Activated T-helper 2 cell treated with anti-CD3 and anti-CD28 coated beads, Interferon-gamma antibody, Interleukin-2, Interleukin-4, amounts not matched to agents 10 μg/mL and 5 μg/mL and 100 μg/mL, durations not matched to agents 14 hours and 24 hours and 36 hours (primary cell): ENCODE measurements around the gene ACTL9. TPM values are rescaled to one million over a fixed set of nuclear protein-coding genes. Genes with fewer than 3 reads are reported as not detected.

ENCODE experiments used
- DNase-seq: peaks from one replicate; pipeline ENCODE4 v3.0.0; 2021; ENCODE audit warnings: low spot score
- H3K27ac Mint-ChIP-seq: one replicate; pipeline ENCODE4 v1.8.0; 2021; ENCODE audit warnings: mixed read lengths
- H3K27me3 Mint-ChIP-seq: one replicate; pipeline ENCODE4 v1.8.0; 2021; ENCODE audit warnings: low read depth, mixed read lengths
- H3K36me3 Mint-ChIP-seq: one replicate; pipeline ENCODE4 v1.8.0; 2021; ENCODE audit warnings: low read depth, mixed read lengths
- H3K4me1 Mint-ChIP-seq: one replicate; pipeline ENCODE4 v1.8.0; 2021; ENCODE audit warnings: low read depth, mixed read lengths
- H3K4me3 Mint-ChIP-seq: one replicate; pipeline ENCODE4 v1.8.0; 2021; ENCODE audit warnings: low read depth, mild to moderate bottlenecking, moderate library complexity, mixed read lengths
- H3K9me3 Mint-ChIP-seq: one replicate; pipeline ENCODE4 v1.8.0; 2021; ENCODE audit warnings: mixed read lengths
- intact Hi-C: fragments of 100-400 bp; cut with micrococcal nuclease; formaldehyde crosslinking; loops from one replicate; pipeline ENCODE4 v1.15.1; 2023
- total RNA-seq: library from RNA; stranded (reverse); gene quantifications from 2 replicates; pipeline ENCODE4 v1.2.3, GENCODE V29; 2022

ACTL9 gene
- total RNA-seq, 1 donor from 2014 or later: not detected

GRCh38 chr19:8654591-8655339, 43.8 kb downstream of the ACTL9 start:
- intact Hi-C loops: loop anchor here (1.0 kb wide), 1 partner anchor 40 kb away; no protein-coding TSS in a partner anchor
- no peak overlapping the region for H3K4me3 Mint-ChIP-seq

GRCh38 chr19:8648240-8648639, 50.4 kb downstream of the ACTL9 start:
- peaks cover 2% of the 10 kb centered on the region for H3K4me1 Mint-ChIP-seq
- DNase-seq: no peak
- H3K27me3 Mint-ChIP-seq: peaks cover 13% of the 10 kb centered on the region
- intact Hi-C loops: no loop called here
- no peaks in the 10 kb centered on the region for H3K9me3 Mint-ChIP-seq
- H3K36me3 Mint-ChIP-seq: no peaks in the 10 kb centered on the region
- no peak overlapping the region for H3K27ac Mint-ChIP-seq
- no peak overlapping the region for H3K4me3 Mint-ChIP-seq

More at GRCh38 chr19:8654591-8655339, 43.8 kb downstream of the ACTL9 start:
- Mint-ChIP-seq H3K4me1 (peaks cover 21% of the 10 kb centered on the region), H3K9me3 (no peaks in the 10 kb centered on the region), H3K27me3 (peaks cover 18% of the 10 kb centered on the region), H3K36me3 (no peaks in the 10 kb centered on the region), H3K27ac (no peak overlapping the region)
- peak; percentile 47 for DNase-seq

Other genes starting within 250 kb of the ACTL9 start
- 0.43 and 0.83 TPM in 2 replicates for gene PRAM1, start 196.2 kb downstream of the ACTL9 start, total RNA-seq
- gene ZNF414, start 184.6 kb downstream of the ACTL9 start, total RNA-seq: 22.5 and 23.6 TPM in 2 replicates
- 43.9 and 47.4 TPM in 2 replicates for gene MYO1F, start 121.4 kb downstream of the ACTL9 start, total RNA-seq
- 0.71 and 0.80 TPM in 2 replicates for gene ADAMTS10, start 88.1 kb downstream of the ACTL9 start, total RNA-seq
- gene NFILZ, start 68.2 kb downstream of the ACTL9 start, total RNA-seq: not detected in 2 replicates
- not detected in 2 replicates for gene OR2Z1, start 22.8 kb upstream of the ACTL9 start, total RNA-seq
- 23.1 and 26.0 TPM in 2 replicates for gene ZNF558, start 133.5 kb upstream of the ACTL9 start, total RNA-seq
- not detected in 2 replicates for gene MBD3L1, start 133.6 kb upstream of the ACTL9 start, total RNA-seq